NCI-H748 (cell line): ENCODE measurements around the gene CCDC57.

Source experiments
- DNase-seq: peaks from one replicate; lab custom pipeline; 2025; ENCODE audit not compliant: unreplicated experiment; lab: John Stamatoyannopoulos, UW

Gene CCDC57

GRCh38 chr17:82246365-82247181 is 33.9 kb upstream of the CCDC57 start:
- no peak for DNase-seq

GRCh38 chr17:82246040-82246364 is 33.4 kb upstream of the CCDC57 start:
- DNase-seq: no peak

- no peak for DNase-seq
These were observed 32.7 kb upstream of the CCDC57 start for GRCh38 chr17:82245134-82246039.

- no peak for DNase-seq
These were observed 31.9 kb upstream of the CCDC57 start for GRCh38 chr17:82244413-82245133.

GRCh38 chr17:82243648-82244412 is 31.2 kb upstream of the CCDC57 start:
- no peak for DNase-seq

GRCh38 chr17:82242977-82243647 is 30.5 kb upstream of the CCDC57 start:
- DNase-seq: no peak

- DNase-seq: no peak
These were observed 30.0 kb upstream of the CCDC57 start for GRCh38 chr17:82242698-82242976.

- DNase-seq: no peak
These were observed 29.5 kb upstream of the CCDC57 start for GRCh38 chr17:82241926-82242697.

- DNase-seq: no peak
These were observed 28.7 kb upstream of the CCDC57 start for GRCh38 chr17:82241183-82241925.

GRCh38 chr17:82240506-82241182 is 28.0 kb upstream of the CCDC57 start:
- no peak for DNase-seq

GRCh38 chr17:82239926-82240505 is 27.4 kb upstream of the CCDC57 start:
- no peak for DNase-seq

- DNase-seq: no peak
These were observed 26.8 kb upstream of the CCDC57 start for GRCh38 chr17:82239401-82239925.

GRCh38 chr17:82238472-82239201 is 26.0 kb upstream of the CCDC57 start:
- peak; percentile 22 for DNase-seq

- DNase-seq: no peak
These were observed 25.3 kb upstream of the CCDC57 start for GRCh38 chr17:82237746-82238471.

GRCh38 chr17:82237083-82237745 is 24.6 kb upstream of the CCDC57 start:
- no peak for DNase-seq
